OCI-LY1 (cell line): ENCODE results near the gene USP10.

Experiments
- EZH2 ChIP-seq: fragments of 200-600 bp; sonication (generic), shearing (Covaris generic); IDR thresholded peaks from 2 replicates; pipeline ENCODE4 v1.8.0; 2017; ENCODE audit warnings: borderline replicate concordance, mixed run types, mild to moderate bottlenecking, antibody characterized with exemption, low read length, moderate library complexity, mixed read lengths
- TF ChIP-seq, protein P1 (sequence below): fragments of 200-600 bp; sonication (generic), shearing (Covaris generic); IDR thresholded peaks from 2 replicates; pipeline ENCODE4 v1.5.1; 2017; ENCODE audit warnings: mild to moderate bottlenecking, antibody characterized with exemption, low read length, moderate library complexity, mixed read lengths

GRCh38 chr16:84821179-84821578 lies 121.4 kb downstream of the USP10 start:
- TF ChIP-seq, protein P1, sequence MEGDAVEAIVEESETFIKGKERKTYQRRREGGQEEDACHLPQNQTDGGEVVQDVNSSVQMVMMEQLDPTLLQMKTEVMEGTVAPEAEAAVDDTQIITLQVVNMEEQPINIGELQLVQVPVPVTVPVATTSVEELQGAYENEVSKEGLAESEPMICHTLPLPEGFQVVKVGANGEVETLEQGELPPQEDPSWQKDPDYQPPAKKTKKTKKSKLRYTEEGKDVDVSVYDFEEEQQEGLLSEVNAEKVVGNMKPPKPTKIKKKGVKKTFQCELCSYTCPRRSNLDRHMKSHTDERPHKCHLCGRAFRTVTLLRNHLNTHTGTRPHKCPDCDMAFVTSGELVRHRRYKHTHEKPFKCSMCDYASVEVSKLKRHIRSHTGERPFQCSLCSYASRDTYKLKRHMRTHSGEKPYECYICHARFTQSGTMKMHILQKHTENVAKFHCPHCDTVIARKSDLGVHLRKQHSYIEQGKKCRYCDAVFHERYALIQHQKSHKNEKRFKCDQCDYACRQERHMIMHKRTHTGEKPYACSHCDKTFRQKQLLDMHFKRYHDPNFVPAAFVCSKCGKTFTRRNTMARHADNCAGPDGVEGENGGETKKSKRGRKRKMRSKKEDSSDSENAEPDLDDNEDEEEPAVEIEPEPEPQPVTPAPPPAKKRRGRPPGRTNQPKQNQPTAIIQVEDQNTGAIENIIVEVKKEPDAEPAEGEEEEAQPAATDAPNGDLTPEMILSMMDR = no peak
- no peak for TF ChIP-seq EZH2
